DND-41 (cell line): Measurements from ENCODE around the gene ZBTB48.

Source experiments
- ATAC-seq: fragments of 200-7000 bp; cut with Tn5 transposase; 3 replicates; pipeline ENCODE4 v1.9.1; 2021; ENCODE audit warnings: low read depth; ENCODE audit not compliant: insufficient read depth
- DNase-seq: peaks from one replicate; pipeline ENCODE4 v3.0.0-alpha.2; 2020
- H2AFZ ChIP-seq: 2 replicates; pipeline ENCODE4 v1.6.0; 2012; ENCODE audit warnings: low read depth, low read length
- H3K27ac ChIP-seq: 2 replicates; pipeline ENCODE4 v1.5.1; 2012; ENCODE audit warnings: low read length, inconsistent platforms
- H3K27me3 ChIP-seq: fragments of 200-600 bp; sonication (generic); 2 replicates; pipeline ENCODE4 v1.6.0; 2012; ENCODE audit warnings: low read length, mild to moderate bottlenecking, inconsistent platforms; ENCODE audit not compliant: insufficient read depth, poor library complexity
- H3K36me3 ChIP-seq: 2 replicates; pipeline ENCODE4 v1.5.1; 2012; ENCODE audit warnings: low read length, inconsistent platforms; ENCODE audit not compliant: insufficient read depth
- H3K4me1 ChIP-seq: 2 replicates; pipeline ENCODE4 v1.5.1; 2012; ENCODE audit warnings: mild to moderate bottlenecking, low read length; ENCODE audit not compliant: insufficient read depth
- H3K4me2 ChIP-seq: 2 replicates; pipeline ENCODE4 v1.6.0; 2012; ENCODE audit warnings: mild to moderate bottlenecking, moderate library complexity, low read length, inconsistent platforms; ENCODE audit not compliant: insufficient read depth
- H3K4me3 ChIP-seq, 2 experiments: fragments of 200-600 bp in 1 of 2; shearing (Covaris generic) in 1 of 2; 2 replicates each; pipeline ENCODE4 v1.5.1; 2012 to 2016; ENCODE audit warnings: inconsistent platforms in 2 of 2, low read length in 2 of 2, mild to moderate bottlenecking in 2 of 2, low read depth in 1 of 2, moderate library complexity in 1 of 2
- H3K79me2 ChIP-seq: 2 replicates; pipeline ENCODE4 v1.6.0; 2012; ENCODE audit warnings: low read length, inconsistent platforms; ENCODE audit not compliant: insufficient read depth
- H3K9ac ChIP-seq: 2 replicates; pipeline ENCODE4 v1.6.0; 2012; ENCODE audit warnings: low read depth, mild to moderate bottlenecking, inconsistent platforms, low read length, moderate library complexity
- H3K9me3 ChIP-seq: 2 replicates; pipeline ENCODE4 v1.5.1; 2012; ENCODE audit warnings: low read length, moderate library complexity, mild to moderate bottlenecking, inconsistent platforms; ENCODE audit not compliant: insufficient read depth, severe bottlenecking
- H4K20me1 ChIP-seq: 2 replicates; pipeline ENCODE4 v1.6.0; 2012; ENCODE audit warnings: low read length; ENCODE audit not compliant: insufficient read depth
- EZH2 ChIP-seq: IDR thresholded peaks from 3 replicates; pipeline ENCODE4 v1.6.1; 2012; ENCODE audit warnings: borderline replicate concordance, low read depth, mild to moderate bottlenecking, moderate library complexity, low read length, inconsistent platforms; ENCODE audit not compliant: severe bottlenecking
- TF ChIP-seq, protein P1 (sequence below): IDR thresholded peaks from 2 replicates; pipeline ENCODE4 v1.5.1; 2012; ENCODE audit warnings: borderline replicate concordance, low read length, moderate library complexity, mild to moderate bottlenecking; ENCODE audit not compliant: poor library complexity, severe bottlenecking; ENCODE audit errors: extremely low read depth

The ZBTB48 gene

DNA sequence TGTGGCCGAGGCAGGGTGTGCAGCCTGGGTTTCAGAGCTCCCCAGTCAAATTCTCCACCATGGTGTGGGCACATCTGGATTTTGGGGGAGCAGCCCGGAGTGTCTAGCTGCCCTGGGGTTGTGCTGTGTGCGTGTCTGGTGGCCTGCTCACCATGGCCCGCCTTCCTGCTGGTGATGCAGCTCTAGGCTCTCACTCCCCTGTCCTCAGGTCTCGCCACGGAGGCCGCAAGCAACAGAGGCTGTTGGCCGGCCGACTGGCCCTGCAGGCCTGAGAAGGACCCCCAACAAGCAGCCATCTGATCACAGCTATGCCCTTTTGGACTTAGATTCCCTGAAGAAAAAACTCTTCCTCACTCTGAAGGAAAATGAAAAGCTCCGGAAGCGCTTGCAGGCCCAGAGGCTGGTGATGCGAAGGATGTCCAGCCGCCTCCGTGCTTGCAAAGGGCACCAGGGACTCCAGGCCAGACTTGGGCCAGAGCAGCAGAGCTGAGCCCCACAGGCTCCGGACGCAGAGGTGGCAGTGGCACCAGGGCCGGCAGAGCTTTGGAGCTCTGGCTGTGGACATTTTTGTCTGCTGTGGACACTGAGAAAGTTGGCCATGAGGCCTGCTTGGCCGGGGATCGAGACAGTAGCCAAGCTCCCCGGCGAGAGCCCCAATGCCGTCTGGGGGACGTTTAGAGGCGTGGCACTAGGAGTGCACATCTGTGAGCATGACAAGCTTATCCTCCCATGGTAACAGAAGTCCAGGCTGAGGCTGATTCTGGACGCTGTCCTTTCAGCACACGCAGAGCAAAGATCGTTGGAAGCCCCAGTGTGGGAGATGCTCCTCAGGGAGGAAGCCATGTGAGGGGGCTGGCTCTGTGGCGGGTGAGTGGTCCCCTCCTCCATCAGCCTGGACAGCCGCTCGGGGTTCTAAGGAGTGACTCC lies 53.1 kb downstream of the ZBTB48 start:
- Histone ChIP-seq H3K36me3 (peaks cover 92% of the 10 kb centered on the region), H3K27me3 (no peaks in the 10 kb centered on the region), H3K9me3 (no peaks in the 10 kb centered on the region), H3K4me1 (no peaks in the 10 kb centered on the region), H2AFZ (no peak overlapping the region), H4K20me1 (peaks cover 33% of the 10 kb centered on the region), H3K79me2 (peaks cover 16% of the 10 kb centered on the region; the same call in 1 of the 2 replicates), H3K4me2 (no peak overlapping the region), H3K27ac (no peak overlapping the region), H3K4me3 (no peak overlapping the region), H3K9ac (no peak overlapping the region)
- no peak for ATAC-seq
- TF ChIP-seq, protein P1, sequence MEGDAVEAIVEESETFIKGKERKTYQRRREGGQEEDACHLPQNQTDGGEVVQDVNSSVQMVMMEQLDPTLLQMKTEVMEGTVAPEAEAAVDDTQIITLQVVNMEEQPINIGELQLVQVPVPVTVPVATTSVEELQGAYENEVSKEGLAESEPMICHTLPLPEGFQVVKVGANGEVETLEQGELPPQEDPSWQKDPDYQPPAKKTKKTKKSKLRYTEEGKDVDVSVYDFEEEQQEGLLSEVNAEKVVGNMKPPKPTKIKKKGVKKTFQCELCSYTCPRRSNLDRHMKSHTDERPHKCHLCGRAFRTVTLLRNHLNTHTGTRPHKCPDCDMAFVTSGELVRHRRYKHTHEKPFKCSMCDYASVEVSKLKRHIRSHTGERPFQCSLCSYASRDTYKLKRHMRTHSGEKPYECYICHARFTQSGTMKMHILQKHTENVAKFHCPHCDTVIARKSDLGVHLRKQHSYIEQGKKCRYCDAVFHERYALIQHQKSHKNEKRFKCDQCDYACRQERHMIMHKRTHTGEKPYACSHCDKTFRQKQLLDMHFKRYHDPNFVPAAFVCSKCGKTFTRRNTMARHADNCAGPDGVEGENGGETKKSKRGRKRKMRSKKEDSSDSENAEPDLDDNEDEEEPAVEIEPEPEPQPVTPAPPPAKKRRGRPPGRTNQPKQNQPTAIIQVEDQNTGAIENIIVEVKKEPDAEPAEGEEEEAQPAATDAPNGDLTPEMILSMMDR: no peak
- TF ChIP-seq EZH2: no peak
- DNase-seq: no peak

DNA sequence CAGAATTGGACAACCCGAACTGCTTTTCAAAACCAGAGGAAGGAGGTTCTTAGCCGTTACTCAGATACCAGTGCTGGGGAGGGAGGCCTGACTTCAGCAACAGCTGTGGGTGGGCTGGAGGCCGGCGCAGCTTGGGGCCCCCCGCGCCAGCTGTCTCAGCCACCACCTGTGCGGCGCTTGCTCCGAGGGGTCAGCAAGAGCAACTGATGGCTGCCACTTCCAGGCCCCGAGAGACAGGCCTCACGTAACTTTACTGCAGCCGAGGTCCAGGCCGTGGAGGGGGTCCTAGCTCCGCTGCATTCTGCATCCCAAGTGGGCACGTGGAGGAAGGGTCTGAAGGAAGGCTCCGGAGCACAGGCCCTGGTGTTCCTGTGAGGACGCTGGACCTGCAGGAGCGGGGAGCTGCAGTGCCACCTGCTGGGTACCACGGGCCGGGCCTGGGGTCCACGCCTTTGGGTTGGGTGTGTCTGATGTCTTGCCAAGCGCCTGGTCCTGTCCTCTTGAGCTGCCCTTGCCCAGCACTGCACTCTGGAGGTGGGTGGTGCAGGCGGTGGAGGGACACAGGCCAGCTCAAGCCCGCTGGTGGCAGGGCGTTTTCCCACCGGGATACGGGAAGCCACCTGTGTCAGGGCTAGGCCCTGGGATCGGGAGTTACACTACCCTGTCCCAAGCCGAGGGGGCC lies 54.7 kb downstream of the ZBTB48 start:
- Histone ChIP-seq H3K9me3 (no peaks in the 10 kb centered on the region), H3K4me1 (no peaks in the 10 kb centered on the region), H3K4me3 (no peak overlapping the region), H3K79me2 (no peaks in the 10 kb centered on the region), H3K9ac (no peak overlapping the region), H3K36me3 (peaks cover 90% of the 10 kb centered on the region), H2AFZ (no peak overlapping the region), H4K20me1 (peaks cover 19% of the 10 kb centered on the region), H3K27ac (no peak overlapping the region), H3K4me2 (no peak overlapping the region), H3K27me3 (no peaks in the 10 kb centered on the region)
- ATAC-seq (peak; percentile 60), DNase-seq (peak; percentile 51)
- TF ChIP-seq, protein P1: peak; percentile 65
- no peak for TF ChIP-seq EZH2

DNA sequence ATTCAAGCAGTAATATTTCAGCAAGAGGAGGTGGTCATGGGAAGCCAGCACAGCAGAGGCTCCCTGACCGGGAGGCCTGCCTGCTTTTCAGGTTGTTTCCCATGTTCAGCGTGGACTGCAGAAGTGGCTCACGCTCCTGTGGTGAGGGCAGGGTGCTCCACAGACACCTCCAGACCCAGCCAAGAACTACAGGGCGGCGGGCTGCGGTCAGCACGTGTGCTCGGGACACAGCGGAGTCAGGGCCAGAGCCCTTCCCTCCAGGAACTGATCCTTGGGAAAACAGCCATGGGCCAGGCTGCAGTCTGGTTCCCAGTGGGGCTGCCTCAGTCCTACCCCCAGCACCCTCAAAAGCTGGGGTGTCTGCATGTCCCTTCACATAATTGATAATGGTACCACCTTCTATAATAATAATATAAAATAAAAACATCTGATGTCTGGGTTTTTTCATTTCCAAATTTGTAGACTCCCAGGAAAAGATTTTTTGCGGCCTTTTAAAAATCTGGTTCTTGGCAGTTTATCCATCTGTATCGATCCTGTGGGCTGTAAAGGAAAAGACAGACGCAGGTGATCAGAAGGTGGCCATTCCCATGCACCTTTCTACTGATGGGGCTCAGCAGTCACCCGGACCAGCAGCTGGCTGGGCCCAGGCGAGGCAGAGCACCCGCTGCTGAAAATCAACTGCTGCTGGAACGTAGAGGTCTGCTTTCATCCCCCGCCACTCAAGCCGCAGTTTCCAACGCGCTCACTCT lies 55.5 kb downstream of the ZBTB48 start:
- H3K4me3 ChIP-seq: no peak overlapping the region
- peaks cover 90% of the 10 kb centered on the region for H3K36me3 ChIP-seq
- no peak overlapping the region for H3K27ac ChIP-seq
- no peak for TF ChIP-seq EZH2
- TF ChIP-seq, protein P1: no peak
- DNase-seq (no peak), ATAC-seq (no peak; the same call in 2 of the 3 replicates)
- H3K79me2 ChIP-seq: no peaks in the 10 kb centered on the region
- no peaks in the 10 kb centered on the region for H3K9me3 ChIP-seq
- H2AFZ ChIP-seq: no peak overlapping the region
- peaks cover 12% of the 10 kb centered on the region for H4K20me1 ChIP-seq
- H3K4me1 ChIP-seq: no peaks in the 10 kb centered on the region
- no peaks in the 10 kb centered on the region for H3K27me3 ChIP-seq
- H3K9ac ChIP-seq: no peak overlapping the region
- no peak overlapping the region for H3K4me2 ChIP-seq
